Osteoblast (primary cell): ENCODE measurements around the gene ADGRV1. TPM values are rescaled to one million over a fixed set of nuclear protein-coding genes. Genes with fewer than 3 reads are reported as not detected.

Experiments used
- DNase-seq: peaks from one replicate; pipeline ENCODE4 v3.0.0; 2011; ENCODE audit warnings: low spot score, mixed read lengths; ENCODE audit not compliant: insufficient read length; ENCODE audit errors: missing footprints
- H2AFZ ChIP-seq: 2 replicates; pipeline ENCODE4 v1.6.0; 2011; ENCODE audit warnings: mild to moderate bottlenecking, low read length
- H3K27ac ChIP-seq: 2 replicates; pipeline ENCODE4 v1.5.1; 2011; ENCODE audit warnings: mild to moderate bottlenecking, low read depth, low read length, moderate library complexity
- H3K27me3 ChIP-seq: 2 replicates; pipeline ENCODE4 v1.6.0; 2012; ENCODE audit warnings: mild to moderate bottlenecking, control low read depth, inconsistent platforms, low read length, moderate library complexity; ENCODE audit not compliant: insufficient read depth
- H3K36me3 ChIP-seq: 2 replicates; pipeline ENCODE4 v1.5.1; 2011; ENCODE audit warnings: mild to moderate bottlenecking, low read length, control low read depth, moderate library complexity; ENCODE audit not compliant: insufficient read depth
- H3K4me1 ChIP-seq: 2 replicates; pipeline ENCODE4 v1.5.1; 2011; ENCODE audit warnings: mild to moderate bottlenecking, low read length, control low read depth, moderate library complexity; ENCODE audit not compliant: insufficient read depth
- H3K4me2 ChIP-seq: 2 replicates; pipeline ENCODE4 v1.6.0; 2011; ENCODE audit warnings: mild to moderate bottlenecking, low read length; ENCODE audit not compliant: insufficient read depth
- H3K4me3 ChIP-seq: fragments of 200-600 bp; sonication (generic); 3 replicates; pipeline ENCODE4 v1.5.1; 2012; ENCODE audit warnings: mild to moderate bottlenecking, low read length, inconsistent platforms; ENCODE audit not compliant: insufficient read depth
- H3K79me2 ChIP-seq: 2 replicates; pipeline ENCODE4 v1.6.0; 2012; ENCODE audit warnings: mild to moderate bottlenecking, low read length, control low read depth, inconsistent platforms; ENCODE audit not compliant: insufficient read depth
- H3K9me3 ChIP-seq: 2 replicates; pipeline ENCODE4 v1.5.1; 2011; ENCODE audit warnings: low read depth, low read length, control low read depth
- H4K20me1 ChIP-seq: 2 replicates; pipeline ENCODE4 v1.6.0; 2012; ENCODE audit warnings: mild to moderate bottlenecking, low read length, control low read depth; ENCODE audit not compliant: insufficient read depth
- total RNA-seq: library from RNA; depleted of rRNA; stranded (reverse); fragments of >200 nt; gene quantifications from 2 replicates; pipeline ENCODE4 v1.2.3, GENCODE V29; 2012
- TF ChIP-seq, protein P1 (sequence below): IDR thresholded peaks from 2 replicates; pipeline ENCODE4 v1.5.1; 2011; ENCODE audit warnings: mild to moderate bottlenecking, low read depth, low read length, moderate library complexity; ENCODE audit errors: extremely low read depth

The ADGRV1 gene
- total RNA-seq, 1 donor = under 0.01 TPM

DNA sequence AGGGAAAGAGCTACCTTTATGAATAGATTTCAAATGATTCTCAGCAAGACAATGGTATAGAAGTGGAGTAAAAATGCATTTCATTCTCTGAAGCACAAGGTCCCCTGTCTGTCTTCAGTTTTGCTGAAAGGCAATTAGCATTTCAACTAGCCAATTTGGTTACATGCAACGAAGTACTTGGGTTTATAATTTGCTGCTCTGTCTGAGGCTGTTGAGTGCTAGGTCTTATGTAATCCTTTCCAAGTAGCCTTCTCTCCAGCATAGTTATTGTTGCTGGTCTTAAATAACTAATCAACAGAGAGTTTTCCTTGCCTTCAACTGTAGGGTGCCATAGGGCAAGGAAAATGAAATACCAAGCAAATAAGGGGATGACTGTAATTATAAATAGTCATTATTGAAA, 4.5 kb downstream of the ADGRV1 start:
- Histone ChIP-seq H3K4me1 (no peaks in the 10 kb centered on the region), H3K9me3 (no peaks in the 10 kb centered on the region), H3K36me3 (no peaks in the 10 kb centered on the region), H3K27ac (no peak overlapping the region), H3K79me2 (no peaks in the 10 kb centered on the region), H4K20me1 (no peaks in the 10 kb centered on the region), H3K27me3 (peaks cover 23% of the 10 kb centered on the region), H2AFZ (no peak overlapping the region), H3K4me2 (no peak overlapping the region), H3K4me3 (no peak overlapping the region)
- no peak for DNase-seq
- TF ChIP-seq, protein P1, sequence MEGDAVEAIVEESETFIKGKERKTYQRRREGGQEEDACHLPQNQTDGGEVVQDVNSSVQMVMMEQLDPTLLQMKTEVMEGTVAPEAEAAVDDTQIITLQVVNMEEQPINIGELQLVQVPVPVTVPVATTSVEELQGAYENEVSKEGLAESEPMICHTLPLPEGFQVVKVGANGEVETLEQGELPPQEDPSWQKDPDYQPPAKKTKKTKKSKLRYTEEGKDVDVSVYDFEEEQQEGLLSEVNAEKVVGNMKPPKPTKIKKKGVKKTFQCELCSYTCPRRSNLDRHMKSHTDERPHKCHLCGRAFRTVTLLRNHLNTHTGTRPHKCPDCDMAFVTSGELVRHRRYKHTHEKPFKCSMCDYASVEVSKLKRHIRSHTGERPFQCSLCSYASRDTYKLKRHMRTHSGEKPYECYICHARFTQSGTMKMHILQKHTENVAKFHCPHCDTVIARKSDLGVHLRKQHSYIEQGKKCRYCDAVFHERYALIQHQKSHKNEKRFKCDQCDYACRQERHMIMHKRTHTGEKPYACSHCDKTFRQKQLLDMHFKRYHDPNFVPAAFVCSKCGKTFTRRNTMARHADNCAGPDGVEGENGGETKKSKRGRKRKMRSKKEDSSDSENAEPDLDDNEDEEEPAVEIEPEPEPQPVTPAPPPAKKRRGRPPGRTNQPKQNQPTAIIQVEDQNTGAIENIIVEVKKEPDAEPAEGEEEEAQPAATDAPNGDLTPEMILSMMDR = no peak

DNA sequence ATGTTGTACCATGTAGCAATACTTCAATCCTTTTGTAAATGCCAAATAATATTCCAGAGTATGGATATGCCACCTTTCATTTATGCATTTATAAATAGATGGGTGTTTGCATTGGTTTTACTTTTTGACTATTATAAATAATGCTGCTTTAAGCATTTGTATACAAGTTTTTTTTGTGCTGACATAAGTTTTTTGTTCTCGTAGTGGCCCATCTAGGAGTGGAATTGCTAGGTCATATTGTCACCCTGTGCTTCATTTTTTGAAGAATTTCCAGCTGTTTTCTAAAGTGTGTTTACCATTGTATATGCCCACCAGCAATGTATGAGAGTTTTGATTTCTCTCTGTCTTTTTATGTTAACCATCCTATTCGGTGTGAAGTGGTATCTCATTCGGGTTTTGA, 6.9 kb downstream of the ADGRV1 start:
- H3K9me3 ChIP-seq = no peaks in the 10 kb centered on the region
- H3K27me3 ChIP-seq = peaks cover 5% of the 10 kb centered on the region
- no peak overlapping the region for H3K4me2 ChIP-seq
- H2AFZ ChIP-seq = no peak overlapping the region
- H3K36me3 ChIP-seq = no peaks in the 10 kb centered on the region
- no peak for DNase-seq
- TF ChIP-seq, protein P1 = no peak
- H3K4me3 ChIP-seq = no peak overlapping the region
- H4K20me1 ChIP-seq = no peaks in the 10 kb centered on the region
- H3K27ac ChIP-seq = no peak overlapping the region
- H3K4me1 ChIP-seq = no peaks in the 10 kb centered on the region
- no peaks in the 10 kb centered on the region for H3K79me2 ChIP-seq

DNA sequence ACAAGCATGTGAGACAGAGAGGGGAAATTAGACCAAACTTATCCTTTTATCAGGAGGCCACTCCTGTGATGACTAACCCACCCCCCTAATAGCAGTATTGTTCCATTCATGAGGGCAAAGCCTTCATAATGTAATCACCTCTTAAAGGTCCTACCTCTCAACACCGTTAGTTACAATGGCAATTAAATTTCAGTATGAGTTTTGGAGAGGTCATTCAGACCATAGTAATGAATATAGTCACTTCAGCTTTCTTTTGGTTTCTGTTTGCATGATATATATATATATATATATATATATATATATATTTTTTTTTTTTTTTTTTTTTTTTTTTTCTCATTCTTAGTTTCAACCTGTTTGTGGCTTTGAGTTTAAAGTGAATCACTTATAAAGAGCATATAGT, 10.5 kb downstream of the ADGRV1 start:
- H3K9me3 ChIP-seq = no peaks in the 10 kb centered on the region
- no peaks in the 10 kb centered on the region for H3K79me2 ChIP-seq
- no peak overlapping the region for H3K4me3 ChIP-seq
- H3K27me3 ChIP-seq = peaks cover 1% of the 10 kb centered on the region
- H3K27ac ChIP-seq = no peak overlapping the region
- TF ChIP-seq, protein P1 = no peak
- DNase-seq = no peak
- H2AFZ ChIP-seq = no peak overlapping the region
- H3K4me2 ChIP-seq = no peak overlapping the region
- no peaks in the 10 kb centered on the region for H3K4me1 ChIP-seq
- no peaks in the 10 kb centered on the region for H3K36me3 ChIP-seq
- no peaks in the 10 kb centered on the region for H4K20me1 ChIP-seq

DNA sequence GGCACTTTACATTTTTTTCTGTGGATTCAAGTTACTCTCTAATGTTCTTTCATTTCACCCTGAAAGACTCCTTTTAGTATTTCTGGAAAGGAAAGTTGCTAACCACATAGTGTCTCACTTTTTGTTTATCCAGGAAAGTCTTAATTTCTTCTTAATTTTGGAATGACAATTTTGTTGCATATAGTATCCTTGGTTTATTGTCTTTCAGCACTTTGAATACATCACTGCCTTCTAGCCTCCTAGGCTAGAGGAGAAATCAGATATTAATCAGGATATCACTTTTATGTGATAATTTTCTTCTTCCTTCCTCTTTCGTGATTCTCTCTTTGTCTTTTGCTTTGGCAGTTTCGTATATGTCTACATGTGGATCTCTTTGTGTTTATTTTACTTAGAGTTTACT, 11.4 kb downstream of the ADGRV1 start:
- H3K4me1 ChIP-seq = no peaks in the 10 kb centered on the region
- no peak overlapping the region for H2AFZ ChIP-seq
- no peak overlapping the region for H3K4me3 ChIP-seq
- DNase-seq = no peak
- H3K27me3 ChIP-seq = no peaks in the 10 kb centered on the region
- no peak overlapping the region for H3K4me2 ChIP-seq
- no peak overlapping the region for H3K27ac ChIP-seq
- H4K20me1 ChIP-seq = no peaks in the 10 kb centered on the region
- H3K9me3 ChIP-seq = no peaks in the 10 kb centered on the region
- TF ChIP-seq, protein P1 = no peak
- H3K79me2 ChIP-seq = no peaks in the 10 kb centered on the region
- H3K36me3 ChIP-seq = no peaks in the 10 kb centered on the region
